HepG2 (cell line): Measurements from ENCODE around the gene PPP4R4. TPM values are rescaled to one million over a fixed set of nuclear protein-coding genes. Genes with fewer than 3 reads are reported as not detected.

ENCODE experiments used
- EHMT2 ChIP-seq: fragments of 200-600 bp; sonication (generic); IDR thresholded peaks from 2 replicates; pipeline ENCODE4 v1.7.0; 2017; ENCODE audit warnings: antibody characterized with exemption, low read depth, low read length, borderline replicate concordance
- NCOR1 ChIP-seq: fragments of 200-600 bp; sonication (generic); IDR thresholded peaks from 2 replicates; pipeline ENCODE4 v1.7.0; 2017; ENCODE audit warnings: antibody characterized with exemption, low read length, borderline replicate concordance
- PRMT3 ChIP-seq: sonication (generic); formaldehyde crosslinking; IDR thresholded peaks from 2 replicates; pipeline ENCODE4 v1.8.1; 2022; ENCODE audit warnings: low read depth, mild to moderate bottlenecking, moderate library complexity, missing genetic modification reagents, borderline replicate concordance
- SMAD3 ChIP-seq: sonication (generic); formaldehyde crosslinking; IDR thresholded peaks from 2 replicates; pipeline ENCODE4 v1.4.0; 2020; ENCODE audit warnings: missing genetic modification reagents
- STAG1 ChIP-seq: sonication (generic); formaldehyde crosslinking; IDR thresholded peaks from 2 replicates; pipeline ENCODE4 v1.4.0; 2020; ENCODE audit warnings: missing genetic modification reagents
- TARDBP ChIP-seq: sonication (generic); formaldehyde crosslinking; IDR thresholded peaks from 2 replicates; pipeline ENCODE4 v1.8.0; 2022; ENCODE audit warnings: mild to moderate bottlenecking, missing genetic modification reagents
- TEAD3 ChIP-seq: optimal IDR thresholded peaks from 2 replicates; pipeline ENCODE3; 2016; ENCODE audit warnings: borderline replicate concordance
- ZFP62 ChIP-seq: sonication (generic); formaldehyde crosslinking; IDR thresholded peaks from 2 replicates; pipeline ENCODE4 v1.4.0; 2020; ENCODE audit warnings: missing genetic modification reagents
- ZMAT3 ChIP-seq: sonication (generic); formaldehyde crosslinking; conservative IDR thresholded peaks from 2 replicates; pipeline ENCODE4 v1.7.0; 2021; ENCODE audit warnings: missing genetic modification reagents
- ZNF335 ChIP-seq: sonication (generic); formaldehyde crosslinking; IDR thresholded peaks from 2 replicates; pipeline ENCODE4 v1.4.0; 2020; ENCODE audit warnings: missing genetic modification reagents
- ZNF597 ChIP-seq: sonication (generic); formaldehyde crosslinking; IDR thresholded peaks from 2 replicates; pipeline ENCODE4 v1.5.0; 2020; ENCODE audit warnings: missing genetic modification reagents
- ZNF607 ChIP-seq: sonication (generic); formaldehyde crosslinking; IDR thresholded peaks from 2 replicates; pipeline ENCODE4 v1.5.1; 2020; ENCODE audit warnings: missing genetic modification reagents, mild to moderate bottlenecking, borderline replicate concordance
- ZNF792 ChIP-seq: IDR thresholded peaks from 2 replicates; pipeline ENCODE4 v1.6.1; 2016
- ZUFSP ChIP-seq: sonication (generic); formaldehyde crosslinking; IDR thresholded peaks from 2 replicates; pipeline ENCODE4 v1.9.0; 2021; ENCODE audit warnings: missing genetic modification reagents, mild to moderate bottlenecking, borderline replicate concordance
- polyA plus RNA-seq, 8 experiments: library from polyadenylated mRNA; depleted of rRNA in 3 of 8; stranded (reverse) in 7 of 8; unstranded in 1 of 8; fragments of >200 nt; fragmentation: Illumina TruSeq in 4 of 8; extraction: Trizol in 4 of 8; gene quantifications; 2 replicates each; pipeline versions ENCODE4 v1.2.1 to v1.2.3, GENCODE V29; 2011 to 2016; ENCODE audit warnings: low read depth in 4 of 8, missing spikeins in 1 of 8, mixed read lengths in 1 of 8; ENCODE audit not compliant: insufficient read depth in 1 of 8
- total RNA-seq, 5 experiments: library from RNA; depleted of rRNA; stranded (reverse); fragments of >200 nt; fragmentation: Illumina TruSeq; extraction: Trizol; gene quantifications; 2 replicates each; pipeline ENCODE4 v1.2.3, GENCODE V29; 2016; ENCODE audit warnings: low read depth in 1 of 5
- TF ChIP-seq, protein P1 (sequence below): sonication (generic); formaldehyde crosslinking; IDR thresholded peaks from 2 replicates; pipeline ENCODE4 v1.8.1; 2023; ENCODE audit warnings: mild to moderate bottlenecking, moderate library complexity, missing genetic modification reagents
- TF ChIP-seq, protein P2 (sequence below): sonication (generic); formaldehyde crosslinking; IDR thresholded peaks from 2 replicates; pipeline ENCODE4 v1.4.0; 2020; ENCODE audit warnings: low read depth, mild to moderate bottlenecking, missing genetic modification reagents

The PPP4R4 gene
- total and polyA plus RNA-seq, 2 of the 13 experiments (the other 11 are each of a cell fraction or from before 2014, with no cell fraction given): 9.5 to 19.8 TPM

DNA sequence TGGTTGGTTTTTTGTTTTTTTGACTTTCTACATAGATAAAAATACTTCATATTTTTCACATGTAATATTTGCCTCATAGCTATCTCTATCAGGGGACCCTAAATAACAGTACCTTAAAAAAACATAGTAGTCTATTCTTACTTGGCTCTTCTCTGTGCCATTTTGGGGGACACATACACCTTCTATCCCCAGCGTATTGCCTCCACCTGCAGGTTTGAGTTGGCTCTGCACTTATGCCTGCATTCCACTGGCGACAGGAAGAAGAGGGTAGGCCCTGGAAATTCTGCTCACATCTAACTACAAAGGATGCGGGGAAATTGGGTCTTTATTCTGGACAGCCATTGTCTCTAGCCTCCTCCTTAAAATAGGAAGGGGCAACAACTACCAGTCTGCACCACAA is 30.9 kb upstream of the PPP4R4 start (continued):
- TF ChIP-seq ZUFSP (CRISPR knock-in tag) (no peak), NCOR1 (no peak), ZNF607 (CRISPR knock-in tag) (no peak), ZNF792 (no peak), ZMAT3 (no peak), ZFP62 (no peak), STAG1 (peak; percentile 61), TARDBP (CRISPR knock-in tag) (no peak), ZNF335 (CRISPR knock-in tag) (no peak), EHMT2 (no peak), TEAD3 (CRISPR knock-in tag) (peak; percentile 55), ZNF597 (no peak), SMAD3 (no peak), PRMT3 (CRISPR knock-in tag) (no peak)
- TF ChIP-seq, protein P1, sequence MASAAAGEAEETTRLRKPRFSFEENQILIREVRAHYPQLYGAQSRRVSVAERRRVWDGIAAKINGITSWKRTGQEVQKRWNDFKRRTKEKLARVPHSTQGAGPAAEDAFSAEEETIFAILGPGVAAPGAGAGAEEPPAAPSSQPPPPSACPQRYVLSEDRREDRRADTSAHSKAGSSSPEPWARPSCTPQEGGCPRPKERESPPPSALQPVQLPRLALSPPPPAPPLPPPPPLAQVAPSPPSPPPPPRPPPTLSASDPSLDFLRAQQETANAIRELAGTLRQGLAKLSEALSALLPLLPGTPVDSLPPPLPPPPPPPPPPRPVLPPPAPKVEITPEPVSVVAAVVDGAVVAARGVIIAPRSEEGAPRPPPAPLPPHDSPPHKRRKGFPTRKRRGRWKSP (CRISPR knock-in tag): no peak
- TF ChIP-seq, protein P2, sequence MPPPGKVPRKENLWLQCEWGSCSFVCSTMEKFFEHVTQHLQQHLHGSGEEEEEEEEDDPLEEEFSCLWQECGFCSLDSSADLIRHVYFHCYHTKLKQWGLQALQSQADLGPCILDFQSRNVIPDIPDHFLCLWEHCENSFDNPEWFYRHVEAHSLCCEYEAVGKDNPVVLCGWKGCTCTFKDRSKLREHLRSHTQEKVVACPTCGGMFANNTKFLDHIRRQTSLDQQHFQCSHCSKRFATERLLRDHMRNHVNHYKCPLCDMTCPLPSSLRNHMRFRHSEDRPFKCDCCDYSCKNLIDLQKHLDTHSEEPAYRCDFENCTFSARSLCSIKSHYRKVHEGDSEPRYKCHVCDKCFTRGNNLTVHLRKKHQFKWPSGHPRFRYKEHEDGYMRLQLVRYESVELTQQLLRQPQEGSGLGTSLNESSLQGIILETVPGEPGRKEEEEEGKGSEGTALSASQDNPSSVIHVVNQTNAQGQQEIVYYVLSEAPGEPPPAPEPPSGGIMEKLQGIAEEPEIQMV (CRISPR knock-in tag): no peak
